HEK293 (cell line): Measurements from ENCODE around the gene MAP3K5.

Experiments used
- CTCF ChIA-PET: fragments of 350-600 bp; formaldehyde crosslinking; extraction: SDS; loops from one replicate; lab custom pipeline; 2021; ENCODE audit warnings: antibody characterized with exemption; lab: Yijun Ruan, JAX
- POLR2A ChIA-PET: fragments of 300-600 bp; formaldehyde crosslinking; extraction: SDS; loops from one replicate; lab custom pipeline; 2020; ENCODE audit warnings: antibody characterized with exemption, inconsistent platforms; lab: Yijun Ruan, JAX
- H3K27ac ChIP-seq: fragments of 200-500 bp; sonication (Bioruptor generic); 2 replicates; pipeline ENCODE4 v1.5.1; 2014; ENCODE audit warnings: low read depth, low read length, control low read depth, inconsistent platforms; ENCODE audit errors: extremely low read depth
- H3K36me3 ChIP-seq, 2 experiments: fragments of 200-500 bp in 1 of 2; sonication (Bioruptor generic) in 1 of 2; 1 replicate in 1 of 2; 2 replicates in 1 of 2; pipeline ENCODE4 v1.5.1; 2014 to 2017; ENCODE audit warnings: inconsistent platforms in 2 of 2, low read length in 2 of 2; ENCODE audit not compliant: control insufficient read depth in 2 of 2, insufficient read depth in 1 of 2
- H3K4me1 ChIP-seq: fragments of 200-500 bp; sonication (Bioruptor generic); 2 replicates; pipeline ENCODE4 v1.5.1; 2014; ENCODE audit warnings: mild to moderate bottlenecking, low read length, inconsistent platforms; ENCODE audit not compliant: control insufficient read depth, insufficient read depth
- H3K4me3 ChIP-seq: 2 replicates; pipeline ENCODE4 v1.5.1; 2011; ENCODE audit warnings: low read depth, mild to moderate bottlenecking, control low read depth, low read length, moderate library complexity
- H3K9me3 ChIP-seq: fragments of 200-500 bp; sonication (Bioruptor generic); 2 replicates; pipeline ENCODE4 v1.5.1; 2014; ENCODE audit warnings: low read depth, low read length, inconsistent platforms; ENCODE audit not compliant: control insufficient read depth, insufficient read depth
- SETDB1 ChIP-seq: IDR thresholded peaks from one replicate; pipeline ENCODE4 v1.6.1; 2017; ENCODE audit warnings: mild to moderate bottlenecking, low read length, moderate library complexity, mixed read lengths; ENCODE audit not compliant: insufficient read length
- ZBTB20 ChIP-seq: fragments of 450-650 bp; formaldehyde crosslinking; IDR thresholded peaks from 2 replicates; pipeline ENCODE4 v1.5.1; 2016; ENCODE audit warnings: missing biosample characterization, missing genetic modification characterization
- ZFP69B ChIP-seq: fragments of 450-650 bp; formaldehyde crosslinking; IDR thresholded peaks from 2 replicates; pipeline ENCODE4 v1.5.1; 2016; ENCODE audit warnings: missing biosample characterization, missing genetic modification characterization
- ZNF133 ChIP-seq: fragments of 450-650 bp; formaldehyde crosslinking; IDR thresholded peaks from 2 replicates; pipeline ENCODE4 v1.5.1; 2016; ENCODE audit warnings: missing biosample characterization, missing genetic modification characterization
- ZNF16 ChIP-seq: fragments of 450-650 bp; formaldehyde crosslinking; IDR thresholded peaks from 2 replicates; pipeline ENCODE4 v1.5.1; 2016; ENCODE audit warnings: low read depth, missing biosample characterization, missing genetic modification characterization
- ZNF169 ChIP-seq: fragments of 450-650 bp; formaldehyde crosslinking; IDR thresholded peaks from 2 replicates; pipeline ENCODE4 v1.5.1; 2016; ENCODE audit warnings: missing biosample characterization, missing genetic modification characterization
- ZNF214 ChIP-seq: fragments of 450-650 bp; formaldehyde crosslinking; IDR thresholded peaks from 2 replicates; pipeline ENCODE4 v1.5.1; 2017; ENCODE audit warnings: missing biosample characterization, mild to moderate bottlenecking, missing genetic modification characterization, borderline replicate concordance
- ZNF394 ChIP-seq: fragments of 450-650 bp; formaldehyde crosslinking; IDR thresholded peaks from 2 replicates; pipeline ENCODE4 v1.5.1; 2016; ENCODE audit warnings: missing biosample characterization, missing genetic modification characterization, mild to moderate bottlenecking, moderate library complexity, borderline replicate concordance
- ZNF510 ChIP-seq: fragments of 450-650 bp; formaldehyde crosslinking; IDR thresholded peaks from 2 replicates; pipeline ENCODE4 v1.5.1; 2018; ENCODE audit warnings: mild to moderate bottlenecking, missing genetic modification characterization, missing biosample characterization; ENCODE audit not compliant: insufficient replicate concordance
- ZNF529 ChIP-seq: fragments of 450-650 bp; formaldehyde crosslinking; IDR thresholded peaks from 2 replicates; pipeline ENCODE4 v1.5.1; 2017; ENCODE audit warnings: missing genetic modification characterization, missing biosample characterization; ENCODE audit not compliant: insufficient replicate concordance
- ZNF585B ChIP-seq: fragments of 450-650 bp; formaldehyde crosslinking; IDR thresholded peaks from 2 replicates; pipeline ENCODE4 v1.5.1; 2016; ENCODE audit warnings: missing biosample characterization, missing genetic modification characterization
- ZNF654 ChIP-seq: fragments of 450-650 bp; formaldehyde crosslinking; IDR thresholded peaks from 2 replicates; pipeline ENCODE4 v1.5.1; 2016; ENCODE audit warnings: low read depth, missing biosample characterization, missing genetic modification characterization
- ZNF791 ChIP-seq: fragments of 450-650 bp; formaldehyde crosslinking; IDR thresholded peaks from 2 replicates; pipeline ENCODE4 v1.5.1; 2016; ENCODE audit warnings: missing biosample characterization, missing genetic modification characterization
- ZXDB ChIP-seq: fragments of 450-650 bp; formaldehyde crosslinking; IDR thresholded peaks from 2 replicates; pipeline ENCODE4 v1.5.1; 2016; ENCODE audit warnings: missing biosample characterization, missing genetic modification characterization
- TF ChIP-seq, protein P1 (sequence below): fragments of 450-650 bp; formaldehyde crosslinking; IDR thresholded peaks from 2 replicates; pipeline ENCODE4 v1.5.1; 2016; ENCODE audit warnings: missing biosample characterization, missing genetic modification characterization
- TF ChIP-seq, protein P2 (sequence below): fragments of 450-650 bp; formaldehyde crosslinking; IDR thresholded peaks from 2 replicates; pipeline ENCODE4 v1.5.1; 2016; ENCODE audit warnings: missing biosample characterization, missing genetic modification characterization
- TF ChIP-seq, protein P3 (sequence below): fragments of 450-650 bp; formaldehyde crosslinking; IDR thresholded peaks from 2 replicates; pipeline ENCODE4 v1.5.1; 2016; ENCODE audit warnings: missing biosample characterization, missing genetic modification characterization
- TF ChIP-seq, protein P4 (sequence below): fragments of 450-650 bp; IDR thresholded peaks from 2 replicates; pipeline ENCODE4 v1.5.1; 2018; ENCODE audit warnings: missing biosample characterization, missing genetic modification characterization
- TF ChIP-seq, protein P5 (sequence below): fragments of 450-650 bp; formaldehyde crosslinking; IDR thresholded peaks from 2 replicates; pipeline ENCODE4 v1.5.1; 2016; ENCODE audit warnings: missing biosample characterization, missing genetic modification characterization

Gene MAP3K5

DNA sequence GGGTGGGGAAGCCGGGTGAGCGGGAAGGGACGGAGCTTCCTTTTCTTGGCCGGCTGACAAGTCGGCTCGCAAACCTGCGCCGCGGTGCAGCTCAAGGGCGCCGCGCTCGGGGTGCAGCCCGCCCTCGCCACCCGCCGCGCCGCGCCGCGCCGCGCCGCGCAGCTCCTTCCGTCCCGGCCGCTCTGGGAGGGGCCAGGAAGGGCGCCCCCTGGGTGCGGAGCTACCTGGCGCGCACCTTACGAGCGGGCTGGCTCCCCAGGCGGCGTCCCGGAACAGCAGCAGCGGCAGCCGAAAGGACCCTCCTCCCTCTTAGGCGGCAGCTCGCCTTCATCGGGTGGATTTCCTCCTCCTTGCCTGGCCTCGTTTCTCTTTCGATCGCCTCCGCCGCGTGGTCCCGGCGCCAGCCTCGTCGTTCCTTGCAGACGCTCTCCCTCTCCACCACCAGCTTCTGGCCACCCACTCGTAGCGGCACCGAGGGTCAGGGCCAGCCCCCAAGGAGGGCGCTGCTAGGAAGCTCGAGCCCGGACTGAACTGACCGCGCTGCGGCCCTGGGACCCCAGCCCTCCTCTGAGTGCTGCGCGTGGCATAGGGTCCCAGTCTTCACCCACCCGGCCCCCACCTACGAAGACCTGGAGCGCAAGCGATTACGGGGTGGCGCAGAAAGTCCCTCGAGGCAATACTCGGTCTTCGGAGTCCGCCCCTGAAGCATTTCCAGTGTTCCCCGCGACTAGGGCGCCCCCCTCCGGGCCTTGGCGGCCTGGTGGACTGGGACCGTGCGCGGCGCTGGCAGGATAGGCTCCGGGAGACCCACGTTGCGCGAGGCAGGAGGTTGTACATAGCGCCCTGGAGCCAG lies at the start of gene MAP3K5 (continued):
- TF ChIP-seq, protein P1, sequence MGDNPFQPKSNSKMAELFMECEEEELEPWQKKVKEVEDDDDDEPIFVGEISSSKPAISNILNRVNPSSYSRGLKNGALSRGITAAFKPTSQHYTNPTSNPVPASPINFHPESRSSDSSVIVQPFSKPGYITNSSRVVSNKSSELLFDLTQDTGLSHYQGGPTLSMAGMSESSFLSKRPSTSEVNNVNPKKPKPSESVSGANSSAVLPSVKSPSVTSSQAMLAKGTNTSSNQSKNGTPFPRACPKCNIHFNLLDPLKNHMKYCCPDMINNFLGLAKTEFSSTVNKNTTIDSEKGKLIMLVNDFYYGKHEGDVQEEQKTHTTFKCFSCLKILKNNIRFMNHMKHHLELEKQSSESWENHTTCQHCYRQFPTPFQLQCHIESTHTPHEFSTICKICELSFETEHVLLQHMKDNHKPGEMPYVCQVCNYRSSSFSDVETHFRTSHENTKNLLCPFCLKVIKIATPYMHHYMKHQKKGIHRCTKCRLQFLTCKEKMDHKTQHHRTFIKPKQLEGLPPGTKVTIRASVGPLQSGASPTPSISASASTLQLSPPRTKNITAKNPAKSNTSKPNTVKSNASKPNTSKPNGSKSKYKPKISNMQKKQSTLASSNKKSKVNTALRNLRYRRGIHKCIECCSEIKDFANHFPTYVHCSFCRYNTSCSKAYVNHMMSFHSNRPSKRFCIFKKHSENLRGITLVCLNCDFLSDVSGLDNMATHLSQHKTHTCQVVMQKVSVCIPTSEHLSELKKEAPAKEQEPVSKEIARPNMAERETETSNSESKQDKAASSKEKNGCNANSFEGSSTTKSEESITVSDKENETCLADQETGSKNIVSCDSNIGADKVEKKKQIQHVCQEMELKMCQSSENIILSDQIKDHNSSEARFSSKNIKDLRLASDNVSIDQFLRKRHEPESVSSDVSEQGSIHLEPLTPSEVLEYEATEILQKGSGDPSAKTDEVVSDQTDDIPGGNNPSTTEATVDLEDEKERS, result no peak
- TF ChIP-seq, protein P2, sequence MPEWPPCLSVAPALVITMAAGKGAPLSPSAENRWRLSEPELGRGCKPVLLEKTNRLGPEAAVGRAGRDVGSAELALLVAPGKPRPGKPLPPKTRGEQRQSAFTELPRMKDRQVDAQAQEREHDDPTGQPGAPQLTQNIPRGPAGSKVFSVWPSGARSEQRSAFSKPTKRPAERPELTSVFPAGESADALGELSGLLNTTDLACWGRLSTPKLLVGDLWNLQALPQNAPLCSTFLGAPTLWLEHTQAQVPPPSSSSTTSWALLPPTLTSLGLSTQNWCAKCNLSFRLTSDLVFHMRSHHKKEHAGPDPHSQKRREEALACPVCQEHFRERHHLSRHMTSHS (tag by site-specific recombination), result no peak
- TF ChIP-seq, protein P3, sequence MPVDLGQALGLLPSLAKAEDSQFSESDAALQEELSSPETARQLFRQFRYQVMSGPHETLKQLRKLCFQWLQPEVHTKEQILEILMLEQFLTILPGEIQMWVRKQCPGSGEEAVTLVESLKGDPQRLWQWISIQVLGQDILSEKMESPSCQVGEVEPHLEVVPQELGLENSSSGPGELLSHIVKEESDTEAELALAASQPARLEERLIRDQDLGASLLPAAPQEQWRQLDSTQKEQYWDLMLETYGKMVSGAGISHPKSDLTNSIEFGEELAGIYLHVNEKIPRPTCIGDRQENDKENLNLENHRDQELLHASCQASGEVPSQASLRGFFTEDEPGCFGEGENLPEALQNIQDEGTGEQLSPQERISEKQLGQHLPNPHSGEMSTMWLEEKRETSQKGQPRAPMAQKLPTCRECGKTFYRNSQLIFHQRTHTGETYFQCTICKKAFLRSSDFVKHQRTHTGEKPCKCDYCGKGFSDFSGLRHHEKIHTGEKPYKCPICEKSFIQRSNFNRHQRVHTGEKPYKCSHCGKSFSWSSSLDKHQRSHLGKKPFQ, result 0 out of 2 replicates have a peak, but pooled peaks have one; percentile 21
- TF ChIP-seq, protein P4, sequence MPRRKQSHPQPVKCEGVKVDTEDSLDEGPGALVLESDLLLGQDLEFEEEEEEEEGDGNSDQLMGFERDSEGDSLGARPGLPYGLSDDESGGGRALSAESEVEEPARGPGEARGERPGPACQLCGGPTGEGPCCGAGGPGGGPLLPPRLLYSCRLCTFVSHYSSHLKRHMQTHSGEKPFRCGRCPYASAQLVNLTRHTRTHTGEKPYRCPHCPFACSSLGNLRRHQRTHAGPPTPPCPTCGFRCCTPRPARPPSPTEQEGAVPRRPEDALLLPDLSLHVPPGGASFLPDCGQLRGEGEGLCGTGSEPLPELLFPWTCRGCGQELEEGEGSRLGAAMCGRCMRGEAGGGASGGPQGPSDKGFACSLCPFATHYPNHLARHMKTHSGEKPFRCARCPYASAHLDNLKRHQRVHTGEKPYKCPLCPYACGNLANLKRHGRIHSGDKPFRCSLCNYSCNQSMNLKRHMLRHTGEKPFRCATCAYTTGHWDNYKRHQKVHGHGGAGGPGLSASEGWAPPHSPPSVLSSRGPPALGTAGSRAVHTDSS (tag by site-specific recombination), result no peak; the same call in 1 of the 2 replicates
- peak; percentile 85 for TF ChIP-seq ZXDB (tag by site-specific recombination)
- TF ChIP-seq ZBTB20 (tag by site-specific recombination), result peak; percentile 76

DNA sequence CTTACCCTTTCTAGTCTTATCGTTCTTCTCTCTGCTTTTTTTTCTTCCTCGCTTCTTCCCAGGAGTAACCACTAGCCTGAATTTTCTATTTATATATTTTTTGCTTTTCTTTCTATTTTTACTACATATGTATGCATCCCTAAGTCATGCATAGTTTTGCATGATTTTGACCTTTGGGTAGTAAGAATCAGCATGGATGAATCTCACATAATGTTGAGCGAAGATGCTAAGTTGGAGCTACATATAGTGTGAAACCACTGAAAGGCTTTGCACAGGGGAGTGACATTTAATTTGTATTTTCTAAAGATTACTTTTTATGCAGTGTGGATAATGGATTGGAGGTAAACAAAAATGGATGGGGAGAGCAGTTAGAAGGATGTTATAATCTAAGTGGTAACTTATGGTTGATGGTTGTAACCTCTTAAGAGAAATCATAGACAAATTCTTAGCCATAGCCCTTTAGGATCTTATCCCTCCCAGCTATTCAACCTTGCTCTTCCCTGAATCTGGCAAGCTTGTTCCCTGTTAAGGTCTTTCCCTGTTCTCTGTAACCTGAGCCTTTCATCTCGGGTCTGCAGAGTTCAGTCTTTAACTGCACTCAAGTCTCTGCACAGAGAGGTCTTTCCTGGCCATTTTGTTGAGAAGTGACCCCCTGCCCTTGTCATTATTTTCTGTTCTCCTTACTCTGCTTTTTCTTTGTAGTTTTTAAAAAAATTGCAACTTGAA lies 48.2 kb upstream of the MAP3K5 start:
- TF ChIP-seq ZFP69B (tag by site-specific recombination) (no peak), ZBTB20 (tag by site-specific recombination) (peak; percentile 16; the same call in 1 of the 2 replicates), ZNF16 (tag by site-specific recombination) (no peak), ZNF791 (tag by site-specific recombination) (no peak), ZNF654 (tag by site-specific recombination) (no peak), SETDB1 (no peak)
- TF ChIP-seq, all 188 proteins: peak for 1
- Histone ChIP-seq H3K27ac (no peak overlapping the region), H3K36me3 (peaks cover 4 to 8% of the 10 kb centered on the region in 2 experiments; a peak in 2 of 3 replicates), H3K4me1 (peaks cover 7% of the 10 kb centered on the region), H3K9me3 (no peaks in the 10 kb centered on the region), H3K4me3 (no peak overlapping the region)
- POLR2A ChIA-PET, result no interaction called here
- CTCF ChIA-PET, result interaction anchor here (0.5 to 1.2 kb wide), 5 partner anchors 9 to 802 kb away, joined by 3 to 4 read pairs (median 3); no protein-coding TSS in a partner anchor

DNA sequence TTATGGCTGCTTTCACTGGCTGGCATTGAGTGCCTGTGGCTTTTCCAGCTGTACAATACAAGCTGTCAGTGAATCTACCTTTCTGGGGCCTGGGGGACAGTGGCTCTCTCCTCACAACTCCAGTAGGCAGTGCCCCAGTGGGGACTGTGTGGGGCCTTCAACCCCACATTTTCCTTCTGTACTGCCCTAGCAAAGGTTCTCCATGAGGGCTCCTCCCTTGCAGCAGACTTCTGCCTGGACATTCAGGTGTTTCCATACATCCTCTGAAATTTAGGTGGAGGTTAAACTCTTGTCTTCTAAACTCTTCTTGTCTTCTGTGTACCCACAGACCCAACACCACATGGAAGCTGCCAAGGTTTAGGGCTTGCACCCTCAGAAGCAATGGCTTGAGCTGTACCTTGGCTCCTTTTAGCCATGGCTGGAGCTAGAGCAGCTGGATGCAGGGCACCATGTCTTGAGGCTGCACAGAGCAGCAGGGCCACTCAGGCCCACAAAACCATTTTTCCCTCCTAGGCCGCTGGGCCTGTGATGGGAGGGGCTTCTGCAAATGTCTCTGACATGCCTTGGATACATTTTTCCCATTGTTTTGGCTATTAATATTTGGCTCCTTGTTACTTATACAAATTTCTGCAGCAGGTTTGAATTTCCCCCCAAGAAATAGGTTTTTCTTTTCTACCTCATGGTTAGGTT lies 39.7 kb upstream of the MAP3K5 start:
- peaks cover 15 to 62% of the 10 kb centered on the region in 2 experiments for H3K36me3 ChIP-seq
- H3K4me1 ChIP-seq, result no peaks in the 10 kb centered on the region
- no peaks in the 10 kb centered on the region for H3K9me3 ChIP-seq
- CTCF ChIA-PET, result interaction anchor here (0.6 to 1.5 kb wide), 3 partner anchors 9 to 40 kb away, joined by 3 to 6 read pairs (median 4); partner anchors contain the start of gene MAP3K5
- no peak overlapping the region for H3K27ac ChIP-seq
- POLR2A ChIA-PET, result no interaction called here
- H3K4me3 ChIP-seq, result no peak overlapping the region
- TF ChIP-seq ZNF585B (tag by site-specific recombination), result peak; percentile 95
- no peak for TF ChIP-seq ZBTB20 (tag by site-specific recombination)
- no peak for TF ChIP-seq ZNF169 (tag by site-specific recombination)
- TF ChIP-seq, protein P5, sequence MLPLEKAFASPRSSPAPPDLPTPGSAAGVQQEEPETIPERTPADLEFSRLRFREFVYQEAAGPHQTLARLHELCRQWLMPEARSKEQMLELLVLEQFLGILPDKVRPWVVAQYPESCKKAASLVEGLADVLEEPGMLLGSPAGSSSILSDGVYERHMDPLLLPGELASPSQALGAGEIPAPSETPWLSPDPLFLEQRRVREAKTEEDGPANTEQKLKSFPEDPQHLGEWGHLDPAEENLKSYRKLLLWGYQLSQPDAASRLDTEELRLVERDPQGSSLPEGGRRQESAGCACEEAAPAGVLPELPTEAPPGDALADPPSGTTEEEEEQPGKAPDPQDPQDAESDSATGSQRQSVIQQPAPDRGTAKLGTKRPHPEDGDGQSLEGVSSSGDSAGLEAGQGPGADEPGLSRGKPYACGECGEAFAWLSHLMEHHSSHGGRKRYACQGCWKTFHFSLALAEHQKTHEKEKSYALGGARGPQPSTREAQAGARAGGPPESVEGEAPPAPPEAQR (tag by site-specific recombination), result no peak
- TF ChIP-seq ZNF529 (tag by site-specific recombination), result peak; percentile 25
- no peak for TF ChIP-seq ZNF133 (tag by site-specific recombination)
- peak; percentile 18 for TF ChIP-seq ZNF510 (tag by site-specific recombination)
- no peak for TF ChIP-seq ZNF394
- TF ChIP-seq ZNF214 (tag by site-specific recombination), result no peak
